ENCODE data around the gene AXL. TPM values are rescaled to one million over a fixed set of nuclear protein-coding genes. Genes with fewer than 3 reads are reported as not detected.
"Not testable (repeated sequence)": the region's sequence is repeated elsewhere in the genome, so short reads cannot be mapped to it uniquely, and the experiment has no call there.

Gene AXL
- under 1 TPM in 1 of 2 donors, not detected in 1; 0.74 TPM for total RNA-seq

GRCh38 chr19:41218615-41219507 is at the start of gene AXL:
Gene AXL, plus strand, starts transcription at chr19:41219223. Its CDS starts 170 bp downstream, at chr19:41219393.
- no peak for ATAC-seq
- Mint-ChIP-seq H3K36me3 (no peaks in the 10 kb centered on the region), H3K27ac (peak within 1 kb of the TSS; percentile 34 to 74), H3K9me3 (no peaks in the 10 kb centered on the region)
- DNase-seq (ENCODE audit: low spot score in 2 of 2): no peak

GRCh38 chr19:41172297-41173164 is 46.5 kb upstream of the AXL start:
- Mint-ChIP-seq H3K36me3 (no peaks in the 10 kb centered on the region), H3K9me3 (no peaks in the 10 kb centered on the region), H3K27ac (peak overlapping the region in 1 of 2 donors; percentile 56)
- DNase-seq (ENCODE audit: low spot score in 2 of 2): no peak
- ATAC-seq: no peak

GRCh38 chr19:41174297-41174928 is 44.6 kb upstream of the AXL start:
- DNase-seq (ENCODE audit: low spot score in 2 of 2) (no peak), ATAC-seq (no peak)
- H3K36me3 Mint-ChIP-seq: no peaks in the 10 kb centered on the region
- H3K27ac Mint-ChIP-seq: peak overlapping the region; percentile 63 to 81
- no peaks in the 10 kb centered on the region for H3K9me3 Mint-ChIP-seq

GRCh38 chr19:41175801-41176777 is 42.9 kb upstream of the AXL start:
- peak in 1 of 2 donors; percentile 53 for DNase-seq (ENCODE audit: low spot score in 2 of 2)
- ATAC-seq: peak; percentile 95 to 99
- Mint-ChIP-seq H3K9me3 (no peaks in the 10 kb centered on the region), H3K36me3 (no peaks in the 10 kb centered on the region), H3K27ac (peak overlapping the region; percentile 46 to 63)

- not testable (repeated sequence) for DNase-seq (ENCODE audit: low spot score in 2 of 2); H3K9me3 Mint-ChIP-seq; ATAC-seq; H3K27ac Mint-ChIP-seq; H3K36me3 Mint-ChIP-seq
Measured at GRCh38 chr19:41180173-41180572, 38.9 kb upstream of the AXL start.

- no peaks in the 10 kb centered on the region for H3K9me3 Mint-ChIP-seq
- no peak overlapping the region for H3K27ac Mint-ChIP-seq
- DNase-seq (ENCODE audit: low spot score in 2 of 2) (no peak), ATAC-seq (no peak)
- H3K36me3 Mint-ChIP-seq: peaks cover 0 to 1% of the 10 kb centered on the region in 2 donors
Measured at GRCh38 chr19:41186971-41187883, 31.8 kb upstream of the AXL start.

GRCh38 chr19:41187884-41188279 is 31.1 kb upstream of the AXL start:
- ATAC-seq (no peak), DNase-seq (ENCODE audit: low spot score in 2 of 2) (no peak)
- Mint-ChIP-seq H3K9me3 (no peaks in the 10 kb centered on the region), H3K27ac (no peak overlapping the region), H3K36me3 (peaks cover 0 to 5% of the 10 kb centered on the region in 2 donors)

- Mint-ChIP-seq H3K36me3 (peaks cover 0 to 5% of the 10 kb centered on the region in 2 donors), H3K9me3 (no peaks in the 10 kb centered on the region), H3K27ac (no peak overlapping the region)
- ATAC-seq (no peak), DNase-seq (ENCODE audit: low spot score in 2 of 2) (no peak)
Measured at GRCh38 chr19:41189425-41190065, 29.5 kb upstream of the AXL start.

- DNase-seq (ENCODE audit: low spot score in 2 of 2): peak in 1 of 2 donors; percentile 45
- H3K9me3 Mint-ChIP-seq: no peaks in the 10 kb centered on the region
- peak; percentile 85 for ATAC-seq
- H3K27ac Mint-ChIP-seq: peak within 1 kb of the TSS in 1 of 2 donors; percentile 6
- H3K36me3 Mint-ChIP-seq: peaks cover 0 to 5% of the 10 kb centered on the region in 2 donors
Measured at GRCh38 chr19:41192574-41193429, 26.2 kb upstream of the AXL start, which contains the start of gene CYP2S1. Gene CYP2S1, plus strand, starts transcription at chr19:41193219. Its CDS starts 46 bp downstream, at chr19:41193265.

- Mint-ChIP-seq H3K9me3 (no peaks in the 10 kb centered on the region), H3K36me3 (peaks cover 0 to 5% of the 10 kb centered on the region in 2 donors), H3K27ac (peak overlapping the region in 1 of 2 donors; percentile 6)
- ATAC-seq (peak in 1 of 2 donors; percentile 11), DNase-seq (ENCODE audit: low spot score in 2 of 2) (no peak)
Measured at GRCh38 chr19:41193430-41194156, 25.4 kb upstream of the AXL start.

- Mint-ChIP-seq H3K36me3 (peaks cover 0 to 5% of the 10 kb centered on the region in 2 donors), H3K9me3 (no peaks in the 10 kb centered on the region), H3K27ac (peak overlapping the region in 1 of 2 donors; percentile 6)
- ATAC-seq (no peak), DNase-seq (ENCODE audit: low spot score in 2 of 2) (no peak)
Measured at GRCh38 chr19:41194157-41194552, 24.9 kb upstream of the AXL start.

- peaks cover 0 to 5% of the 10 kb centered on the region in 2 donors for H3K36me3 Mint-ChIP-seq
- ATAC-seq: no peak
- no peak for DNase-seq (ENCODE audit: low spot score in 2 of 2)
- H3K9me3 Mint-ChIP-seq: no peaks in the 10 kb centered on the region
- peak overlapping the region in 1 of 2 donors; percentile 8 for H3K27ac Mint-ChIP-seq
Measured at GRCh38 chr19:41195675-41196497, 23.1 kb upstream of the AXL start.

Measured in activated naive CD4-positive, alpha-beta T cell treated with anti-CD3 and anti-CD28 coated beads, Interleukin-2, amount 50 U/mL, for 72 hours (primary cell).